GM23338 (cell line): ENCODE measurements around the gene ARID3A. TPM values are rescaled to one million over a fixed set of nuclear protein-coding genes. Genes with fewer than 3 reads are reported as not detected.

ENCODE experiments used
- ATAC-seq: fragments of 200-7000 bp; cut with Tn5 transposase; 3 replicates; pipeline ENCODE4 v1.9.1; 2020
- DNase-seq: peaks from one replicate; pipeline ENCODE4 v3.0.0-alpha.2; 2015; ENCODE audit warnings: low spot score
- H2AFZ ChIP-seq: fragments of 200-600 bp; sonication (generic); 2 replicates; pipeline ENCODE4 v1.8.0; 2016; ENCODE audit warnings: antibody characterized with exemption, mild to moderate bottlenecking, moderate library complexity
- H3F3A ChIP-seq: fragments of 200-600 bp; sonication (generic); replicated peaks from 2 replicates; pipeline ENCODE4 v1.8.0; 2017; ENCODE audit warnings: antibody characterized with exemption, mixed run types, low read depth
- H3K27ac ChIP-seq: fragments of 200-600 bp; sonication (generic); 2 replicates; pipeline ENCODE4 v1.6.1; 2016; ENCODE audit warnings: low read depth
- H3K27me3 ChIP-seq: fragments of 200-600 bp; sonication (generic); 2 replicates; pipeline ENCODE4 v1.8.0; 2016; ENCODE audit warnings: mild to moderate bottlenecking, mixed run types, moderate library complexity; ENCODE audit not compliant: insufficient read depth
- H3K36me3 ChIP-seq: fragments of 200-600 bp; sonication (generic); 2 replicates; pipeline ENCODE4 v1.8.0; 2016; ENCODE audit warnings: mild to moderate bottlenecking; ENCODE audit not compliant: insufficient read depth
- H3K4me1 ChIP-seq: fragments of 200-600 bp; sonication (generic); 2 replicates; pipeline ENCODE4 v1.8.0; 2016; ENCODE audit warnings: mild to moderate bottlenecking, moderate library complexity; ENCODE audit not compliant: insufficient read depth
- H3K4me2 ChIP-seq: fragments of 200-600 bp; sonication (generic); 2 replicates; pipeline ENCODE4 v1.7.1; 2017; ENCODE audit warnings: mixed run types
- H3K4me3 ChIP-seq: fragments of 200-600 bp; sonication (generic); 2 replicates; pipeline ENCODE4 v1.6.1; 2016; ENCODE audit warnings: mixed run types
- H3K79me2 ChIP-seq: fragments of 200-600 bp; sonication (generic); replicated peaks from 2 replicates; pipeline ENCODE4 v1.8.0; 2017; ENCODE audit warnings: mild to moderate bottlenecking; ENCODE audit not compliant: insufficient read depth
- H3K9me2 ChIP-seq: fragments of 200-600 bp; sonication (generic); 2 replicates; pipeline ENCODE4 v1.8.0; 2017; ENCODE audit not compliant: insufficient read depth
- H4K20me1 ChIP-seq: fragments of 200-600 bp; sonication (generic); replicated peaks from 2 replicates; pipeline ENCODE4 v1.8.0; 2017; ENCODE audit warnings: mild to moderate bottlenecking; ENCODE audit not compliant: insufficient read depth
- H3K27ac Mint-ChIP-seq: 2 replicates; pipeline ENCODE4 v1.8.0; 2020; ENCODE audit warnings: inconsistent platforms, mild to moderate bottlenecking, moderate library complexity, mixed read lengths
- H3K27me3 Mint-ChIP-seq: 3 replicates; pipeline ENCODE4 v1.8.0; 2022; ENCODE audit warnings: low read depth, mild to moderate bottlenecking, moderate library complexity, mixed read lengths, inconsistent platforms; ENCODE audit not compliant: insufficient read depth, poor library complexity
- H3K36me3 Mint-ChIP-seq: 3 replicates; pipeline ENCODE4 v1.8.0; 2021; ENCODE audit warnings: low read depth, mild to moderate bottlenecking, inconsistent platforms, moderate library complexity, mixed read lengths
- H3K4me1 Mint-ChIP-seq: 3 replicates; pipeline ENCODE4 v1.8.0; 2020; ENCODE audit warnings: mild to moderate bottlenecking, inconsistent platforms, mixed read lengths
- H3K4me3 Mint-ChIP-seq: 3 replicates; pipeline ENCODE4 v1.8.0; 2021; ENCODE audit warnings: moderate library complexity, mild to moderate bottlenecking, inconsistent platforms, mixed read lengths
- H3K9me3 Mint-ChIP-seq: 3 replicates; pipeline ENCODE4 v1.8.0; 2020; ENCODE audit warnings: moderate library complexity, mild to moderate bottlenecking, inconsistent platforms, mixed read lengths
- CREB1 ChIP-seq: fragments of 250-450 bp; sonication (Bioruptor Pico); IDR thresholded peaks from 2 replicates; pipeline ENCODE4 v1.5.0; 2020; ENCODE audit warnings: low read depth, mild to moderate bottlenecking, moderate library complexity
- EZH2 ChIP-seq: fragments of 200-600 bp; sonication (generic); IDR thresholded peaks from one replicate; pipeline ENCODE4 v1.8.0; 2017; ENCODE audit warnings: antibody characterized with exemption, mild to moderate bottlenecking, low read depth; ENCODE audit not compliant: unreplicated experiment
- JUNB ChIP-seq: IDR thresholded peaks from one replicate; pipeline ENCODE4 v1.6.1; 2016; ENCODE audit warnings: antibody characterized with exemption; ENCODE audit not compliant: unreplicated experiment
- NANOG ChIP-seq: IDR thresholded peaks from 2 replicates; pipeline ENCODE4 v1.6.1; 2016; ENCODE audit warnings: antibody characterized with exemption, borderline replicate concordance
- STAT1 ChIP-seq: IDR thresholded peaks from one replicate; pipeline ENCODE4 v1.6.1; 2016; ENCODE audit warnings: antibody characterized with exemption; ENCODE audit not compliant: unreplicated experiment
- ZNF114 ChIP-seq: fragments of 250-450 bp; sonication (Bioruptor Pico); IDR thresholded peaks from 2 replicates; pipeline ENCODE4 v1.5.0; 2020; ENCODE audit warnings: mild to moderate bottlenecking, moderate library complexity
- polyA plus RNA-seq: library from polyadenylated mRNA; unstranded; fragments of >200 nt; fragmentation: Nextera tagmentation; extraction: Ambion mirVana; gene quantifications from 2 replicates; pipeline ENCODE4 v1.2.1, GENCODE V29; 2016
- total RNA-seq: library from RNA; depleted of rRNA; stranded (reverse); fragments of >200 nt; shearing (Covaris generic); gene quantifications from 2 replicates; pipeline ENCODE4 v1.2.3, GENCODE V29; 2014
- TF ChIP-seq, protein P1 (sequence below), 2 experiments: fragments of 200-600 bp in 1 of 2; sonication (generic) in 1 of 2; conservative IDR thresholded peaks; 2 replicates each; pipeline versions ENCODE4 v1.5.1 to v1.6.1; 2016 to 2017; ENCODE audit warnings: antibody characterized with exemption in 2 of 2, low read depth in 2 of 2, mild to moderate bottlenecking in 2 of 2, moderate library complexity in 1 of 2
- TF ChIP-seq, protein P2 (sequence below): fragments of 250-450 bp; sonication (Bioruptor Pico); IDR thresholded peaks from 2 replicates; pipeline ENCODE4 v1.5.0; 2020; ENCODE audit warnings: mild to moderate bottlenecking, moderate library complexity

The ARID3A gene
- total and polyA plus RNA-seq, 2 experiments from 2014 or later, result 33.6 to 51.6 TPM

DNA sequence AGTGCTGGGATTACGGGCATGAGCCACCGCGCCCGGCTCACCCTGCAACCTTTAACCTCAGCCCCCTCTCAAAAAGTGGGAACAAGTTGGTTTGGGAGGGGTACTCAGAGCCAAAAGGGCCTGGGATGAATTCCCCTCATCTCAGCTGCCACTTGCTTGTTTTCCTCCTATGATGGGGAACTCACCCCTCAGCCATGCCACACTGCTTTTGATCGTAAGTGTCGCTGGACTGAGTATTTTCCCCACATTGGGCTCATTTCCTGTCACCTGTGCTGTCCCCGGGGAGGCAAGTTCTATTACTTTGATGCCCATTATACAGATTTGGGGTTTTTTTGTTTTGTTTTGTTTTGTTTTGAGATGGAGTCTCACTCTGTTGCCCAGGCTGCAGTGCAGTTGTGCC is 19.4 kb upstream of the ARID3A start:
- no peak overlapping the region for H3K27ac ChIP-seq
- Mint-ChIP-seq H3K27me3 (peaks cover 10% of the 10 kb centered on the region), H3K4me1 (peaks cover 2% of the 10 kb centered on the region; the same call in 2 of the 3 replicates), H3K9me3 (no peaks in the 10 kb centered on the region), H3K36me3 (peaks cover 12% of the 10 kb centered on the region; the same call in 2 of the 3 replicates), H3K4me3 (no peak overlapping the region), H3K27ac (no peak overlapping the region)
- H3K4me2 ChIP-seq, result no peak overlapping the region
- H3K36me3 ChIP-seq, result no peaks in the 10 kb centered on the region
- peaks cover 63% of the 10 kb centered on the region for H3K79me2 ChIP-seq
- no peak overlapping the region for H3K4me3 ChIP-seq
- no peak for ATAC-seq
- H3K4me1 ChIP-seq, result peaks cover 5% of the 10 kb centered on the region; the same call in 1 of the 2 replicates
- DNase-seq, result no peak
- no peak overlapping the region for H2AFZ ChIP-seq
- H3K9me2 ChIP-seq, result no peaks in the 10 kb centered on the region
- peaks cover 46% of the 10 kb centered on the region for H4K20me1 ChIP-seq
- no peak for TF ChIP-seq JUNB
- TF ChIP-seq, protein P1, sequence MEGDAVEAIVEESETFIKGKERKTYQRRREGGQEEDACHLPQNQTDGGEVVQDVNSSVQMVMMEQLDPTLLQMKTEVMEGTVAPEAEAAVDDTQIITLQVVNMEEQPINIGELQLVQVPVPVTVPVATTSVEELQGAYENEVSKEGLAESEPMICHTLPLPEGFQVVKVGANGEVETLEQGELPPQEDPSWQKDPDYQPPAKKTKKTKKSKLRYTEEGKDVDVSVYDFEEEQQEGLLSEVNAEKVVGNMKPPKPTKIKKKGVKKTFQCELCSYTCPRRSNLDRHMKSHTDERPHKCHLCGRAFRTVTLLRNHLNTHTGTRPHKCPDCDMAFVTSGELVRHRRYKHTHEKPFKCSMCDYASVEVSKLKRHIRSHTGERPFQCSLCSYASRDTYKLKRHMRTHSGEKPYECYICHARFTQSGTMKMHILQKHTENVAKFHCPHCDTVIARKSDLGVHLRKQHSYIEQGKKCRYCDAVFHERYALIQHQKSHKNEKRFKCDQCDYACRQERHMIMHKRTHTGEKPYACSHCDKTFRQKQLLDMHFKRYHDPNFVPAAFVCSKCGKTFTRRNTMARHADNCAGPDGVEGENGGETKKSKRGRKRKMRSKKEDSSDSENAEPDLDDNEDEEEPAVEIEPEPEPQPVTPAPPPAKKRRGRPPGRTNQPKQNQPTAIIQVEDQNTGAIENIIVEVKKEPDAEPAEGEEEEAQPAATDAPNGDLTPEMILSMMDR (conservative IDR thresholded peaks at IDR 0.05; ENCODE audit: low read depth in 2 of 2), result no peak
- TF ChIP-seq, protein P2, sequence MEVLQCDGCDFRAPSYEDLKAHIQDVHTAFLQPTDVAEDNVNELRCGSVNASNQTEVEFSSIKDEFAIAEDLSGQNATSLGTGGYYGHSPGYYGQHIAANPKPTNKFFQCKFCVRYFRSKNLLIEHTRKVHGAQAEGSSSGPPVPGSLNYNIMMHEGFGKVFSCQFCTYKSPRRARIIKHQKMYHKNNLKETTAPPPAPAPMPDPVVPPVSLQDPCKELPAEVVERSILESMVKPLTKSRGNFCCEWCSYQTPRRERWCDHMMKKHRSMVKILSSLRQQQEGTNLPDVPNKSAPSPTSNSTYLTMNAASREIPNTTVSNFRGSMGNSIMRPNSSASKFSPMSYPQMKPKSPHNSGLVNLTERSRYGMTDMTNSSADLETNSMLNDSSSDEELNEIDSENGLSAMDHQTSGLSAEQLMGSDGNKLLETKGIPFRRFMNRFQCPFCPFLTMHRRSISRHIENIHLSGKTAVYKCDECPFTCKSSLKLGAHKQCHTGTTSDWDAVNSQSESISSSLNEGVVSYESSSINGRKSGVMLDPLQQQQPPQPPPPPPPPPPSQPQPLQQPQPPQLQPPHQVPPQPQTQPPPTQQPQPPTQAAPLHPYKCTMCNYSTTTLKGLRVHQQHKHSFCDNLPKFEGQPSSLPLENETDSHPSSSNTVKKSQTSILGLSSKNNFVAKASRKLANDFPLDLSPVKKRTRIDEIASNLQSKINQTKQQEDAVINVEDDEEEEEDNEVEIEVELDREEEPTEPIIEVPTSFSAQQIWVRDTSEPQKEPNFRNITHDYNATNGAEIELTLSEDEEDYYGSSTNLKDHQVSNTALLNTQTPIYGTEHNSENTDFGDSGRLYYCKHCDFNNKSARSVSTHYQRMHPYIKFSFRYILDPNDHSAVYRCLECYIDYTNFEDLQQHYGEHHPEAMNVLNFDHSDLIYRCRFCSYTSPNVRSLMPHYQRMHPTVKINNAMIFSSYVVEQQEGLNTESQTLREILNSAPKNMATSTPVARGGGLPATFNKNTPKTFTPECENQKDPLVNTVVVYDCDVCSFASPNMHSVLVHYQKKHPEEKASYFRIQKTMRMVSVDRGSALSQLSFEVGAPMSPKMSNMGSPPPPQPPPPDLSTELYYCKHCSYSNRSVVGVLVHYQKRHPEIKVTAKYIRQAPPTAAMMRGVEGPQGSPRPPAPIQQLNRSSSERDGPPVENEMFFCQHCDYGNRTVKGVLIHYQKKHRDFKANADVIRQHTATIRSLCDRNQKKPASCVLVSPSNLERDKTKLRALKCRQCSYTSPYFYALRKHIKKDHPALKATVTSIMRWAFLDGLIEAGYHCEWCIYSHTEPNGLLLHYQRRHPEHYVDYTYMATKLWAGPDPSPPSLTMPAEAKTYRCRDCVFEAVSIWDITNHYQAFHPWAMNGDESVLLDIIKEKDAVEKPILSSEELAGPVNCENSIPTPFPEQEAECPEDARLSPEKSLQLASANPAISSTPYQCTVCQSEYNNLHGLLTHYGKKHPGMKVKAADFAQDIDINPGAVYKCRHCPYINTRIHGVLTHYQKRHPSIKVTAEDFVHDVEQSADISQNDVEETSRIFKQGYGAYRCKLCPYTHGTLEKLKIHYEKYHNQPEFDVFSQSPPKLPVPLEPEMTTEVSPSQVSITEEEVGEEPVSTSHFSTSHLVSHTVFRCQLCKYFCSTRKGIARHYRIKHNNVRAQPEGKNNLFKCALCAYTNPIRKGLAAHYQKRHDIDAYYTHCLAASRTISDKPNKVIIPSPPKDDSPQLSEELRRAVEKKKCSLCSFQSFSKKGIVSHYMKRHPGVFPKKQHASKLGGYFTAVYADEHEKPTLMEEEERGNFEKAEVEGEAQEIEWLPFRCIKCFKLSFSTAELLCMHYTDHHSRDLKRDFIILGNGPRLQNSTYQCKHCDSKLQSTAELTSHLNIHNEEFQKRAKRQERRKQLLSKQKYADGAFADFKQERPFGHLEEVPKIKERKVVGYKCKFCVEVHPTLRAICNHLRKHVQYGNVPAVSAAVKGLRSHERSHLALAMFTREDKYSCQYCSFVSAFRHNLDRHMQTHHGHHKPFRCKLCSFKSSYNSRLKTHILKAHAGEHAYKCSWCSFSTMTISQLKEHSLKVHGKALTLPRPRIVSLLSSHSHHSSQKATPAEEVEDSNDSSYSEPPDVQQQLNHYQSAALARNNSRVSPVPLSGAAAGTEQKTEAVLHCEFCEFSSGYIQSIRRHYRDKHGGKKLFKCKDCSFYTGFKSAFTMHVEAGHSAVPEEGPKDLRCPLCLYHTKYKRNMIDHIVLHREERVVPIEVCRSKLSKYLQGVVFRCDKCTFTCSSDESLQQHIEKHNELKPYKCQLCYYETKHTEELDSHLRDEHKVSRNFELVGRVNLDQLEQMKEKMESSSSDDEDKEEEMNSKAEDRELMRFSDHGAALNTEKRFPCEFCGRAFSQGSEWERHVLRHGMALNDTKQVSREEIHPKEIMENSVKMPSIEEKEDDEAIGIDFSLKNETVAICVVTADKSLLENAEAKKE (CRISPR knock-in tag), result no peak
- TF ChIP-seq CREB1, result no peak
- no peak for TF ChIP-seq NANOG
- no peak for TF ChIP-seq STAT1
- TF ChIP-seq ZNF114 (CRISPR knock-in tag), result no peak
- TF ChIP-seq EZH2, result no peak
- H3F3A ChIP-seq, result peaks cover 14% of the 10 kb centered on the region; the same call in 1 of the 2 replicates
- H3K27me3 ChIP-seq, result no peaks in the 10 kb centered on the region
